Measurements from ENCODE around the gene RAC3.

RAC3 gene

GRCh38 chr17:82043507-82043906 is 12.0 kb downstream of the RAC3 start:
- Histone ChIP-seq H3K4me3 (ENCODE audit: insufficient read depth, low read depth, low read length) (no peak overlapping the region), H3K9me3 (ENCODE audit: control insufficient read depth, low read length) (no peaks in the 10 kb centered on the region), H3K36me3 (ENCODE audit: control insufficient read depth, insufficient read depth, low read length) (no peaks in the 10 kb centered on the region), H3K27me3 (ENCODE audit: control insufficient read depth, insufficient read depth, low read length, poor library complexity, severe bottlenecking) (no peaks in the 10 kb centered on the region), H3K4me1 (ENCODE audit: control insufficient read depth, insufficient read depth, low read length) (no peaks in the 10 kb centered on the region), H3K27ac (ENCODE audit: insufficient read depth, low read depth, low read length, poor library complexity, severe bottlenecking) (no peak overlapping the region)
- 73 to 74% methylated on average over 16 of the region's 16 CpGs for WGBS, 2 experiments

GRCh38 chr17:82045936-82046484 is 14.5 kb downstream of the RAC3 start:
- Histone ChIP-seq H3K27ac (ENCODE audit: insufficient read depth, low read depth, low read length, poor library complexity, severe bottlenecking) (no peak overlapping the region), H3K4me3 (ENCODE audit: insufficient read depth, low read depth, low read length) (no peak overlapping the region), H3K9me3 (ENCODE audit: control insufficient read depth, low read length) (no peaks in the 10 kb centered on the region), H3K36me3 (ENCODE audit: control insufficient read depth, insufficient read depth, low read length) (peaks cover 3% of the 10 kb centered on the region), H3K4me1 (ENCODE audit: control insufficient read depth, insufficient read depth, low read length) (peaks cover 4% of the 10 kb centered on the region), H3K27me3 (ENCODE audit: control insufficient read depth, insufficient read depth, low read length, poor library complexity, severe bottlenecking) (no peaks in the 10 kb centered on the region)
- WGBS, 2 experiments = 94% methylated on average over 14 of the region's 14 CpGs

- H3K9me3 ChIP-seq (ENCODE audit: control insufficient read depth, low read length) = no peaks in the 10 kb centered on the region
- WGBS, 2 experiments = 95% methylated on average over 21 of the region's 21 CpGs
- no peaks in the 10 kb centered on the region for H3K27me3 ChIP-seq (ENCODE audit: control insufficient read depth, insufficient read depth, low read length, poor library complexity, severe bottlenecking)
- H3K4me1 ChIP-seq (ENCODE audit: control insufficient read depth, insufficient read depth, low read length) = peaks cover 5% of the 10 kb centered on the region
- H3K4me3 ChIP-seq (ENCODE audit: insufficient read depth, low read depth, low read length) = no peak overlapping the region
- peaks cover 3% of the 10 kb centered on the region for H3K36me3 ChIP-seq (ENCODE audit: control insufficient read depth, insufficient read depth, low read length)
- H3K27ac ChIP-seq (ENCODE audit: insufficient read depth, low read depth, low read length, poor library complexity, severe bottlenecking) = no peak overlapping the region
These were observed 15.4 kb downstream of the RAC3 start for GRCh38 chr17:82046903-82047302.

- no peak overlapping the region for H3K27ac ChIP-seq (ENCODE audit: insufficient read depth, low read depth, low read length, poor library complexity, severe bottlenecking)
- H3K27me3 ChIP-seq (ENCODE audit: control insufficient read depth, insufficient read depth, low read length, poor library complexity, severe bottlenecking) = no peaks in the 10 kb centered on the region
- 93 to 95% methylated on average over 24 of the region's 24 CpGs for whole genome bisulfite sequencing, 2 experiments
- peaks cover 5% of the 10 kb centered on the region for H3K4me1 ChIP-seq (ENCODE audit: control insufficient read depth, insufficient read depth, low read length)
- no peak overlapping the region for H3K4me3 ChIP-seq (ENCODE audit: insufficient read depth, low read depth, low read length)
- H3K36me3 ChIP-seq (ENCODE audit: control insufficient read depth, insufficient read depth, low read length) = peaks cover 3% of the 10 kb centered on the region
- H3K9me3 ChIP-seq (ENCODE audit: control insufficient read depth, low read length) = no peaks in the 10 kb centered on the region
These were observed 15.9 kb downstream of the RAC3 start for GRCh38 chr17:82047379-82047778.

GRCh38 chr17:82047914-82048570 is 16.6 kb downstream of the RAC3 start:
- peaks cover 3% of the 10 kb centered on the region for H3K36me3 ChIP-seq (ENCODE audit: control insufficient read depth, insufficient read depth, low read length)
- H3K27me3 ChIP-seq (ENCODE audit: control insufficient read depth, insufficient read depth, low read length, poor library complexity, severe bottlenecking) = no peaks in the 10 kb centered on the region
- 88 to 92% methylated on average over 25 of the region's 25 CpGs for WGBS, 2 experiments
- H3K4me1 ChIP-seq (ENCODE audit: control insufficient read depth, insufficient read depth, low read length) = peaks cover 7% of the 10 kb centered on the region
- no peaks in the 10 kb centered on the region for H3K9me3 ChIP-seq (ENCODE audit: control insufficient read depth, low read length)
- H3K27ac ChIP-seq (ENCODE audit: insufficient read depth, low read depth, low read length, poor library complexity, severe bottlenecking) = no peak overlapping the region
- no peak overlapping the region for H3K4me3 ChIP-seq (ENCODE audit: insufficient read depth, low read depth, low read length)

GRCh38 chr17:82048571-82048971 is 17.1 kb downstream of the RAC3 start:
- peaks cover 8% of the 10 kb centered on the region for H3K4me1 ChIP-seq (ENCODE audit: control insufficient read depth, insufficient read depth, low read length)
- peaks cover 4% of the 10 kb centered on the region for H3K36me3 ChIP-seq (ENCODE audit: control insufficient read depth, insufficient read depth, low read length)
- WGBS, 2 experiments = 92 to 95% methylated on average over 20 of the region's 20 CpGs

GRCh38 chr17:82049106-82049505 is 17.6 kb downstream of the RAC3 start:
- H3K36me3 ChIP-seq (ENCODE audit: control insufficient read depth, insufficient read depth, low read length) = peaks cover 9% of the 10 kb centered on the region
- H3K4me1 ChIP-seq (ENCODE audit: control insufficient read depth, insufficient read depth, low read length) = peaks cover 8% of the 10 kb centered on the region
- no peaks in the 10 kb centered on the region for H3K9me3 ChIP-seq (ENCODE audit: control insufficient read depth, low read length)
- WGBS, 2 experiments = 90 to 93% methylated on average over 8 of the region's 8 CpGs
- no peak overlapping the region for H3K27ac ChIP-seq (ENCODE audit: insufficient read depth, low read depth, low read length, poor library complexity, severe bottlenecking)
- no peaks in the 10 kb centered on the region for H3K27me3 ChIP-seq (ENCODE audit: control insufficient read depth, insufficient read depth, low read length, poor library complexity, severe bottlenecking)
- H3K4me3 ChIP-seq (ENCODE audit: insufficient read depth, low read depth, low read length) = no peak overlapping the region

More at GRCh38 chr17:82048571-82048971, 17.1 kb downstream of the RAC3 start:
- Histone ChIP-seq H3K27ac (ENCODE audit: insufficient read depth, low read depth, low read length, poor library complexity, severe bottlenecking) (no peak overlapping the region), H3K9me3 (ENCODE audit: control insufficient read depth, low read length) (no peaks in the 10 kb centered on the region), H3K27me3 (ENCODE audit: control insufficient read depth, insufficient read depth, low read length, poor library complexity, severe bottlenecking) (no peaks in the 10 kb centered on the region), H3K4me3 (ENCODE audit: insufficient read depth, low read depth, low read length) (no peak overlapping the region)

- Histone ChIP-seq H3K27me3 (ENCODE audit: control insufficient read depth, insufficient read depth, low read length, poor library complexity, severe bottlenecking) (no peaks in the 10 kb centered on the region), H3K9me3 (ENCODE audit: control insufficient read depth, low read length) (no peaks in the 10 kb centered on the region), H3K4me3 (ENCODE audit: insufficient read depth, low read depth, low read length) (no peak overlapping the region), H3K36me3 (ENCODE audit: control insufficient read depth, insufficient read depth, low read length) (peaks cover 14% of the 10 kb centered on the region), H3K4me1 (ENCODE audit: control insufficient read depth, insufficient read depth, low read length) (peaks cover 8% of the 10 kb centered on the region), H3K27ac (ENCODE audit: insufficient read depth, low read depth, low read length, poor library complexity, severe bottlenecking) (no peak overlapping the region)
- 96% methylated on average over 16 of the region's 16 CpGs for WGBS, 2 experiments
These were observed 18.1 kb downstream of the RAC3 start for GRCh38 chr17:82049521-82049971.

- Histone ChIP-seq H3K27me3 (ENCODE audit: control insufficient read depth, insufficient read depth, low read length, poor library complexity, severe bottlenecking) (no peaks in the 10 kb centered on the region), H3K27ac (ENCODE audit: insufficient read depth, low read depth, low read length, poor library complexity, severe bottlenecking) (no peak overlapping the region), H3K4me1 (ENCODE audit: control insufficient read depth, insufficient read depth, low read length) (peaks cover 8% of the 10 kb centered on the region), H3K9me3 (ENCODE audit: control insufficient read depth, low read length) (no peaks in the 10 kb centered on the region), H3K4me3 (ENCODE audit: insufficient read depth, low read depth, low read length) (peak overlapping the region; percentile 62), H3K36me3 (ENCODE audit: control insufficient read depth, insufficient read depth, low read length) (peaks cover 21% of the 10 kb centered on the region)
- WGBS, 2 experiments = 92 to 93% methylated on average over 28 of the region's 28 CpGs
These were observed 18.8 kb downstream of the RAC3 start for GRCh38 chr17:82050152-82050760.

GRCh38 chr17:82050761-82051641 is 19.5 kb downstream of the RAC3 start:
- Histone ChIP-seq H3K4me3 (ENCODE audit: insufficient read depth, low read depth, low read length) (peak overlapping the region; percentile 62), H3K27me3 (ENCODE audit: control insufficient read depth, insufficient read depth, low read length, poor library complexity, severe bottlenecking) (no peaks in the 10 kb centered on the region), H3K9me3 (ENCODE audit: control insufficient read depth, low read length) (no peaks in the 10 kb centered on the region), H3K27ac (ENCODE audit: insufficient read depth, low read depth, low read length, poor library complexity, severe bottlenecking) (no peak overlapping the region), H3K36me3 (ENCODE audit: control insufficient read depth, insufficient read depth, low read length) (peaks cover 26% of the 10 kb centered on the region), H3K4me1 (ENCODE audit: control insufficient read depth, insufficient read depth, low read length) (peaks cover 8% of the 10 kb centered on the region)
- WGBS, 2 experiments = 20 to 22% methylated on average over 79 of the region's 79 CpGs
